Measurements from ENCODE around the gene PPP1R18. TPM values are rescaled to one million over a fixed set of nuclear protein-coding genes. Genes with fewer than 3 reads are reported as not detected.

The PPP1R18 gene
- total and polyA plus RNA-seq, 9 of the 15 experiments (the other 6 are each of a cell fraction or from before 2014, with no cell fraction given), result 12.0 to 99.2 (median 42.6) TPM

DNA sequence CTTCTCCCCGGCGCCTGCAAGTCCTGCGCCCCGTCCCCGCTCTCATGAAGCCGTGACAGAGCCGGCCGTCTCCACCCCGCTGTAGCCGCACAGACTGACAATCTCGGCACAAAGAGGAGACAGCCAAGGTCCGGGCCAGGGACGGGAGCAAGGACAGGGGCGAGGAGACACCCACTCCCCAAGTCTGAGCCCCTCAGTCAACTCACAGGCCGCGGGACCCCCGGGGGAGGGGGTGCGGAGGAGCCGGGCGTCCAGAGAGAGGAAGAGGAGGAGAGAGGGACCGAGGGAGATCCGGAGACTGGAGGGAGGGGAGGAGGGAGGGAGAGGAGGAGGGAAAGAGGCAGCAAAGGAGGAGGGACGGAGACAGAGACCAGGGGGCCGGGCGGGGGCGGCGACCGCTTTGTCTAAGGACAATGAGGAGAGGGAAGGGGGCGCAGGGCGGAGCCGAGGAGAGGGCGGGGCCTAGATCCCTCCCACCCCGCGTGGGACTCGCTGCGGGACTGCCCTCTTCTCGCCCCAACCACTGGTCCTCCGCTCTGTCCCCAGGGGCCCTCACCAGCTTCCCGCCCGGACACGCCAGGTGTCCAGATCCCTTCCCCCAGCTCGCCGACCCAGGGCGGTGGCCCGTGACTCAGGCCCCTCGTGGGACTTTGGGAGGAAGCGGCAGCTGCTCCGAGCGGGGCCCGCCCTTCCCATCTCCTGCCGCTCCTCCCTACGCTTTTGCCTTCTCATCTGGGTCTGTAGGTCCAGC, 638 bp upstream of the PPP1R18 start (continued):
- TF ChIP-seq NEUROD1 (IDR thresholded peaks at IDR 0.05; ENCODE audit: borderline replicate concordance, low read depth, low read length, partially characterized antibody) (peak; percentile 69), ZFX (CRISPR knock-in tag; IDR thresholded peaks at IDR 0.05) (peak; percentile 66), BHLHE40 (IDR thresholded peaks at IDR 0.05; ENCODE audit: low read length) (peak; percentile 89), ZNF23 (CRISPR knock-in tag; IDR thresholded peaks at IDR 0.05) (no peak), CHCHD3 (CRISPR knock-in tag; IDR thresholded peaks at IDR 0.05) (no peak; the same call in 1 of the 2 replicates), PRMT5 (CRISPR knock-in tag; IDR thresholded peaks at IDR 0.05) (0 out of 2 replicates have a peak, but pooled peaks have one; percentile 12), SNIP1 (IDR thresholded peaks at IDR 0.05; ENCODE audit: low read depth) (no peak), FUS (optimal IDR thresholded peaks at IDR 0.05; ENCODE audit: low read depth, low read length) (no peak), HDAC2 (IDR thresholded peaks at IDR 0.05) (peak; percentile 96)
- TF ChIP-seq, protein P1, sequence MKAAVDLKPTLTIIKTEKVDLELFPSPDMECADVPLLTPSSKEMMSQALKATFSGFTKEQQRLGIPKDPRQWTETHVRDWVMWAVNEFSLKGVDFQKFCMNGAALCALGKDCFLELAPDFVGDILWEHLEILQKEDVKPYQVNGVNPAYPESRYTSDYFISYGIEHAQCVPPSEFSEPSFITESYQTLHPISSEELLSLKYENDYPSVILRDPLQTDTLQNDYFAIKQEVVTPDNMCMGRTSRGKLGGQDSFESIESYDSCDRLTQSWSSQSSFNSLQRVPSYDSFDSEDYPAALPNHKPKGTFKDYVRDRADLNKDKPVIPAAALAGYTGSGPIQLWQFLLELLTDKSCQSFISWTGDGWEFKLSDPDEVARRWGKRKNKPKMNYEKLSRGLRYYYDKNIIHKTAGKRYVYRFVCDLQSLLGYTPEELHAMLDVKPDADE (conservative IDR thresholded peaks at IDR 0.05; ENCODE audit: control insufficient read depth, low read depth, low read length), result peak; percentile 92
- TF ChIP-seq, protein P2, sequence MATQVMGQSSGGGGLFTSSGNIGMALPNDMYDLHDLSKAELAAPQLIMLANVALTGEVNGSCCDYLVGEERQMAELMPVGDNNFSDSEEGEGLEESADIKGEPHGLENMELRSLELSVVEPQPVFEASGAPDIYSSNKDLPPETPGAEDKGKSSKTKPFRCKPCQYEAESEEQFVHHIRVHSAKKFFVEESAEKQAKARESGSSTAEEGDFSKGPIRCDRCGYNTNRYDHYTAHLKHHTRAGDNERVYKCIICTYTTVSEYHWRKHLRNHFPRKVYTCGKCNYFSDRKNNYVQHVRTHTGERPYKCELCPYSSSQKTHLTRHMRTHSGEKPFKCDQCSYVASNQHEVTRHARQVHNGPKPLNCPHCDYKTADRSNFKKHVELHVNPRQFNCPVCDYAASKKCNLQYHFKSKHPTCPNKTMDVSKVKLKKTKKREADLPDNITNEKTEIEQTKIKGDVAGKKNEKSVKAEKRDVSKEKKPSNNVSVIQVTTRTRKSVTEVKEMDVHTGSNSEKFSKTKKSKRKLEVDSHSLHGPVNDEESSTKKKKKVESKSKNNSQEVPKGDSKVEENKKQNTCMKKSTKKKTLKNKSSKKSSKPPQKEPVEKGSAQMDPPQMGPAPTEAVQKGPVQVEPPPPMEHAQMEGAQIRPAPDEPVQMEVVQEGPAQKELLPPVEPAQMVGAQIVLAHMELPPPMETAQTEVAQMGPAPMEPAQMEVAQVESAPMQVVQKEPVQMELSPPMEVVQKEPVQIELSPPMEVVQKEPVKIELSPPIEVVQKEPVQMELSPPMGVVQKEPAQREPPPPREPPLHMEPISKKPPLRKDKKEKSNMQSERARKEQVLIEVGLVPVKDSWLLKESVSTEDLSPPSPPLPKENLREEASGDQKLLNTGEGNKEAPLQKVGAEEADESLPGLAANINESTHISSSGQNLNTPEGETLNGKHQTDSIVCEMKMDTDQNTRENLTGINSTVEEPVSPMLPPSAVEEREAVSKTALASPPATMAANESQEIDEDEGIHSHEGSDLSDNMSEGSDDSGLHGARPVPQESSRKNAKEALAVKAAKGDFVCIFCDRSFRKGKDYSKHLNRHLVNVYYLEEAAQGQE (IDR thresholded peaks at IDR 0.05; ENCODE audit: borderline replicate concordance), result peak; percentile 35
- TF ChIP-seq, protein P2 (CRISPR knock-in tag; IDR thresholded peaks at IDR 0.05; ENCODE audit: low read depth), result no peak
- TF ChIP-seq, protein P3, sequence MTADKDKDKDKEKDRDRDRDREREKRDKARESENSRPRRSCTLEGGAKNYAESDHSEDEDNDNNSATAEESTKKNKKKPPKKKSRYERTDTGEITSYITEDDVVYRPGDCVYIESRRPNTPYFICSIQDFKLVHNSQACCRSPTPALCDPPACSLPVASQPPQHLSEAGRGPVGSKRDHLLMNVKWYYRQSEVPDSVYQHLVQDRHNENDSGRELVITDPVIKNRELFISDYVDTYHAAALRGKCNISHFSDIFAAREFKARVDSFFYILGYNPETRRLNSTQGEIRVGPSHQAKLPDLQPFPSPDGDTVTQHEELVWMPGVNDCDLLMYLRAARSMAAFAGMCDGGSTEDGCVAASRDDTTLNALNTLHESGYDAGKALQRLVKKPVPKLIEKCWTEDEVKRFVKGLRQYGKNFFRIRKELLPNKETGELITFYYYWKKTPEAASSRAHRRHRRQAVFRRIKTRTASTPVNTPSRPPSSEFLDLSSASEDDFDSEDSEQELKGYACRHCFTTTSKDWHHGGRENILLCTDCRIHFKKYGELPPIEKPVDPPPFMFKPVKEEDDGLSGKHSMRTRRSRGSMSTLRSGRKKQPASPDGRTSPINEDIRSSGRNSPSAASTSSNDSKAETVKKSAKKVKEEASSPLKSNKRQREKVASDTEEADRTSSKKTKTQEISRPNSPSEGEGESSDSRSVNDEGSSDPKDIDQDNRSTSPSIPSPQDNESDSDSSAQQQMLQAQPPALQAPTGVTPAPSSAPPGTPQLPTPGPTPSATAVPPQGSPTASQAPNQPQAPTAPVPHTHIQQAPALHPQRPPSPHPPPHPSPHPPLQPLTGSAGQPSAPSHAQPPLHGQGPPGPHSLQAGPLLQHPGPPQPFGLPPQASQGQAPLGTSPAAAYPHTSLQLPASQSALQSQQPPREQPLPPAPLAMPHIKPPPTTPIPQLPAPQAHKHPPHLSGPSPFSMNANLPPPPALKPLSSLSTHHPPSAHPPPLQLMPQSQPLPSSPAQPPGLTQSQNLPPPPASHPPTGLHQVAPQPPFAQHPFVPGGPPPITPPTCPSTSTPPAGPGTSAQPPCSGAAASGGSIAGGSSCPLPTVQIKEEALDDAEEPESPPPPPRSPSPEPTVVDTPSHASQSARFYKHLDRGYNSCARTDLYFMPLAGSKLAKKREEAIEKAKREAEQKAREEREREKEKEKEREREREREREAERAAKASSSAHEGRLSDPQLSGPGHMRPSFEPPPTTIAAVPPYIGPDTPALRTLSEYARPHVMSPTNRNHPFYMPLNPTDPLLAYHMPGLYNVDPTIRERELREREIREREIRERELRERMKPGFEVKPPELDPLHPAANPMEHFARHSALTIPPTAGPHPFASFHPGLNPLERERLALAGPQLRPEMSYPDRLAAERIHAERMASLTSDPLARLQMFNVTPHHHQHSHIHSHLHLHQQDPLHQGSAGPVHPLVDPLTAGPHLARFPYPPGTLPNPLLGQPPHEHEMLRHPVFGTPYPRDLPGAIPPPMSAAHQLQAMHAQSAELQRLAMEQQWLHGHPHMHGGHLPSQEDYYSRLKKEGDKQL (CRISPR knock-in tag; IDR thresholded peaks at IDR 0.05; ENCODE audit: borderline replicate concordance), result no peak
